Measurements from ENCODE around the gene DPP10. TPM values are rescaled to one million over a fixed set of nuclear protein-coding genes. Genes with fewer than 3 reads are reported as not detected.
"Not testable (repeated sequence)": the region's sequence is repeated elsewhere in the genome, so short reads cannot be mapped to it uniquely, and the experiment has no call there.

The DPP10 gene
- polyA plus RNA-seq, 4 donors = 11.5 to 24.1 (median 15.6) TPM

- no peak for DNase-seq (ENCODE audit: low read depth in 4 of 4, low spot score in 3 of 4)
Observed at GRCh38 chr2:114933671-114934241, 491.3 kb downstream of the DPP10 start.

GRCh38 chr2:114935031-114935430, 492.6 kb downstream of the DPP10 start:
- DNase-seq (ENCODE audit: low read depth in 4 of 4, low spot score in 3 of 4) = no peak

DNA sequence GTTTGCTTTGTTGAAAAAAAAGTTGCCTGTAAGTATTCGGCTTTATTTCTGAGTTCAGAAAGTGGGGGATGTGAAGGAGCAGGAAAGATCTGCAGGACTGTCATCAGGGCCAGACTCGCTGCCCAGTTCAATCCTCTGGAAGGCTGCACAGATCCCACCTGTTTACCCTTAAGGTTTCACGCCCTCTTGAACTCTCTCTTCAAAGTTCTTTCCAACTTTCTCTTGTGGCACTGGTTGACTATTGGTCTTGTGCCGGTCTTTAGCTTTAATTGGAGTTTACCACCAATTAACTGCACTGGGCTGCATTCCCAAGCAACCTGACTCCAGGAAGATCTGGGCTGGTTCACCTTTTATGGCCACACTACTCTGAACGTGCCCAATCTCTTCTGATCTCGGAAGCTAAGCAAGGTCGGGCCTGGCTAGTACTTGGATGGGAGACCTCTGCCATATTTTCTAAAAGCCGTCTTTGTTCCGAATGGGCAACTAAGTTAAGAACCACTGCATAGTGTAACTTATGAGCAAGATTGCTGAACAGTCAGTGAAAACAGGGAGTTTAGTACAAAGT, 495.0 kb downstream of the DPP10 start:
- DNase-seq (ENCODE audit: low read depth in 4 of 4, low spot score in 3 of 4) = no peak

GRCh38 chr2:114940785-114941458, 498.5 kb downstream of the DPP10 start:
- no peak for DNase-seq (ENCODE audit: low read depth in 4 of 4, low spot score in 3 of 4)

GRCh38 chr2:114949228-114949804, 506.9 kb downstream of the DPP10 start:
- DNase-seq (ENCODE audit: low read depth in 4 of 4, low spot score in 3 of 4) = no peak

DNA sequence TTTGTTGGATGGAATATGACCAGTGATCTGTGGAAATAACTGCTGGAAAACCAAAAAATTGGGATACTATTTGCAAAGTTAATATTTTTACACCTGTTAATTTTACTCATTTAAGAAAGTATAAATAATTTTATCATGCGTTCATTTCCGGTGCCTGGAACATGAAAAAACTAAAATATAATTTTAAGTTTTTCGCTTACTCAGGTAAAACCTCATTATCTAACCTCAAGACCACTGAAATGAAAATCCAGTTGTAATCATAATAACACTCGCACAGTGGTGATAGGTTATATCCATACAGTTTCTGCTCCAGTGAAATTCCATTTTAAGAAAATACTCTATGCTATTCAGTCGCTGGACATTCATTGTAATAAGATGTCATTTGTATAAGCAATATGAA, 517.9 kb downstream of the DPP10 start:
- no peak for DNase-seq (ENCODE audit: low read depth in 4 of 4, low spot score in 3 of 4)

- DNase-seq (ENCODE audit: low read depth in 4 of 4, low spot score in 3 of 4) = no peak
Observed at GRCh38 chr2:114962532-114962931, 520.1 kb downstream of the DPP10 start.

DNA sequence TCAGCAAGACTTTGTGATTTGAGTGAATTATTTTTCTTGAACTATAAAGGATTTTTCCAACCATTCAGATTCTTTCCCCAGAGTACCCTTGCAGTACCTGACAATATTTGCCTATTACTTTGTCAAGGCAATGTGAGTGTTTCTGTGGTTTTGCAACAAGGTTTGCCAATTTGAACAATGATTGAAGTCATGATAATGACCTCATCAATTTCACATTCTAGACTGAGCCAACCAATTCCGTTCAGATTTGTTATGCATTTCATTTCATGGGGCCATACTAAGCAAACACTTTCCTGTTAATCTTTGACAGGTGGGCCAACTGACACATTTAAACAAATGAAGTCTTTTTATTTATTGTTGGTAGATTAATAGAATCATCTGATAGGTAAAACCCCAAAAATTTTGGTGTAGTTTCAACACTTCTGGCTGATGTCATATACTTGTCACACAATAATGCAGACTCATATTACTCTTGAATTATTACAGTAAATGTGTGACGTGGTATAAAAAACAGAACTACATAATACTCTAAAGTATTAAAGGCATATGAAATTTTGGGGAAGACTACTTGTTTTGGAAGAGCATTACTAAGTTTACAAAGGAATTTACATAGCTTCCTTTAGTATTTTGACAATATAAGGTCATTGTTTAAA, 526.4 kb downstream of the DPP10 start:
- DNase-seq (ENCODE audit: low read depth in 4 of 4, low spot score in 3 of 4) = no peak

DNA sequence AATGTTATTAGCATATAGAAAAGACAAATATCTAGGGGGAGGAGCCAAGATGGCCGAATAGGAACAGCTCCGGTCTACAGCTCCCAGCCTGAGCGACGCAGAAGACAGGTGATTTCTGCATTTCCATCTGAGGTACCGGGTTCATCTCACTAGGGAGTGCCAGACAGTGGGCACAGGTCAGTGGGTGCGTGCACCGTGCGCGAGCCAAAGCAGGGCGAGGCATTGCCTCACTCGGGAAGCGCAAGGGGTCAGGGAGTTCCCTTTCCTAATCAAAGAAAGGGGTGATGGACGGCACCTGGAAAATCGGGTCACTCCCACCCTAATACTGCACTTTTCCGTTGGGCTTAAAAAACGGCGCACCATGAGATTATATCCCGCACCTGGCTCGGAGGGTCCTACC, 561.9 kb downstream of the DPP10 start:
- not testable (repeated sequence) for DNase-seq (ENCODE audit: low read depth in 4 of 4, low spot score in 3 of 4)

- DNase-seq (ENCODE audit: low read depth in 4 of 4, low spot score in 3 of 4) = no peak
Observed at GRCh38 chr2:115011721-115012120, 569.3 kb downstream of the DPP10 start.

GRCh38 chr2:115022013-115022412, 579.6 kb downstream of the DPP10 start:
- not testable (repeated sequence) for DNase-seq (ENCODE audit: low read depth in 4 of 4, low spot score in 3 of 4)

- DNase-seq (ENCODE audit: low read depth in 4 of 4, low spot score in 3 of 4) = no peak
Observed at GRCh38 chr2:115034801-115035200, 592.4 kb downstream of the DPP10 start.

- DNase-seq (ENCODE audit: low read depth in 4 of 4, low spot score in 3 of 4) = no peak
Observed at GRCh38 chr2:115036818-115037217, 594.4 kb downstream of the DPP10 start.

GRCh38 chr2:115057473-115057872, 615.0 kb downstream of the DPP10 start:
- DNase-seq (ENCODE audit: low read depth in 4 of 4, low spot score in 3 of 4) = no peak

- DNase-seq (ENCODE audit: low read depth in 4 of 4, low spot score in 3 of 4) = no peak
Observed at GRCh38 chr2:115070002-115070401, 627.6 kb downstream of the DPP10 start.

DNA sequence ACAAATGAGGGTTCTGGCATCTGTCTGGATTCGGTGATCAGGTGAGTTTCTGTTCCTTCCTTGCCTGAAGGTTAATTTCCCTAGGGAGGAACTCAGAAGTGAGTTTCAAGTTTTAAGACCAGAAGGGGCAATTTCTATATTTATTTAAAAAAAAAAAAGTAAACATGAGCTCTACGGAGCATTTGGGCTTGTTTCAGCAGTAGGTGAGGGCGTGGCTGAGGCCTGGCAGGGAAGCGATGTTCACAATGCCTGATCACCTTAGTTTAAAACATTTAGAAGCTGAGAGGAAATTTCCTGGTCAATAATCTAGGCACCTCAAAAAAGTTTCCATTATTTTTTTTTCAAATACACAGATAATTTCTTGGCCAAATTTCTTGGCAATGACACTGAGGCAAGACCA, 629.1 kb downstream of the DPP10 start:
- no peak for DNase-seq (ENCODE audit: low read depth in 4 of 4, low spot score in 3 of 4)

- DNase-seq (ENCODE audit: low read depth in 4 of 4, low spot score in 3 of 4) = no peak
Observed at GRCh38 chr2:115075800-115076199, 633.4 kb downstream of the DPP10 start.

DNA sequence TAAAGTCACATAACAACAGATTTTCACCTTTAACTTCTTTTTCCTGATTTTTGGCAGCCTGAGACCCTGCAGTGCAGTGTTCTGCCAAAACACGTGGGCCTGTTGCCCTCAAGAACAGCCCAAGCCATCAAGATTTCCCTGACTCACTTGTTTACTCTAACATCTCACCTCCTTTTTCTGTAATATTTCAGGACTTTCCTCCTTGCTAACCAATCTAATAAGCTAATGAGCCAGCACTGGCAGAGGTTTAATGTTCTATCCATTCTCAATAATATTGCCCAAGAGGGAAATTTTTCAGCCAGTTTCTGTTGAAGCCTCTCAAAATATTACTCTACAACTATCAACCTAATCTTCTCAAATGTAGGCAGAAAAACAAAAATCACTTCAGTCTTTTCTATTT, 635.2 kb downstream of the DPP10 start:
- no peak for DNase-seq (ENCODE audit: low read depth in 4 of 4, low spot score in 3 of 4)

- DNase-seq (ENCODE audit: low read depth in 4 of 4, low spot score in 3 of 4) = no peak
Observed at GRCh38 chr2:115083225-115083624, 640.8 kb downstream of the DPP10 start.

DNA sequence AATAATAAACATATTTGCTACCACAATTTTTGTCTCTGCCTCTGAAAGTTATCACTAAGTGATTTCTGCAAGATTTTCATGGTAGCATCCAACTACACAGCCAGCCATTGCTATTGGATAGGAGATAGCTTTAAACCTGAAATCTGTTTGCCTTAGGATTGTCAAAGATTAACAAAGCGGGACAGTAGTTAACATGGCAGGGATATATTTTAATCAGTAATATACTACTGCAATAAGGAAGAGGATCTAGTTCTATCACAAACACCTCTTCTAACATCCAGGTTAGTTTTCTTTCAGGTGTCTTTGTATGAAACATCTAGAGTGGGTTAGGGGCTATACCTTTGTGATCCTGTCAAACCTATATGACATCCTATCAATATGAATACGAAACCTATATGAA, 641.3 kb downstream of the DPP10 start:
- no peak for DNase-seq (ENCODE audit: low read depth in 4 of 4, low spot score in 3 of 4)

- DNase-seq (ENCODE audit: low read depth in 4 of 4, low spot score in 3 of 4) = no peak
Observed at GRCh38 chr2:115084446-115084845, 642.0 kb downstream of the DPP10 start.
